H9 (cell line): ENCODE results near the gene LRRC51. TPM values are rescaled to one million over a fixed set of nuclear protein-coding genes. Genes with fewer than 3 reads are reported as not detected.

Experiments
- DNase-seq: peaks from one replicate; pipeline ENCODE4 v3.0.0-alpha.2; 2017
- H2AFZ ChIP-seq: one replicate; pipeline ENCODE4 v1.6.1; 2013; ENCODE audit warnings: mild to moderate bottlenecking, low read length, control low read depth, moderate library complexity
- H2AK5ac ChIP-seq: 2 replicates; pipeline ENCODE4 v1.6.1; 2013; ENCODE audit warnings: low read length, control low read depth, mixed read lengths; ENCODE audit not compliant: insufficient read length
- H2BK120ac ChIP-seq: one replicate; pipeline ENCODE4 v1.6.1; 2013; ENCODE audit warnings: low read depth, mild to moderate bottlenecking, low read length, control low read depth, inconsistent platforms; ENCODE audit not compliant: poor library complexity, severe bottlenecking
- H2BK12ac ChIP-seq: 2 replicates; pipeline ENCODE4 v1.6.1; 2013; ENCODE audit warnings: low read length, control low read depth, mixed read lengths, low read depth; ENCODE audit not compliant: insufficient read length
- H2BK15ac ChIP-seq: 2 replicates; pipeline ENCODE4 v1.6.1; 2013; ENCODE audit warnings: low read depth, low read length, control low read depth
- H2BK20ac ChIP-seq: one replicate; pipeline ENCODE4 v1.6.1; 2013; ENCODE audit warnings: low read depth, mild to moderate bottlenecking, low read length, control low read depth, inconsistent platforms; ENCODE audit not compliant: poor library complexity, severe bottlenecking
- H2BK5ac ChIP-seq: 2 replicates; pipeline ENCODE4 v1.6.1; 2013; ENCODE audit warnings: low read length, control low read depth, mixed read lengths; ENCODE audit not compliant: insufficient read length
- H3K14ac ChIP-seq: 2 replicates; pipeline ENCODE4 v1.6.1; 2013; ENCODE audit warnings: low read length, control low read depth; ENCODE audit not compliant: insufficient read depth
- H3K18ac ChIP-seq: 2 replicates; pipeline ENCODE4 v1.6.1; 2013; ENCODE audit warnings: low read depth, mild to moderate bottlenecking, mixed read lengths, low read length, control low read depth; ENCODE audit not compliant: insufficient read length
- H3K23ac ChIP-seq: 2 replicates; pipeline ENCODE4 v1.6.1; 2013; ENCODE audit warnings: low read length, control low read depth, mixed read lengths, low read depth; ENCODE audit not compliant: insufficient read length
- H3K23me2 ChIP-seq: 2 replicates; pipeline ENCODE4 v1.6.1; 2013; ENCODE audit warnings: low read depth, mild to moderate bottlenecking, mixed read lengths, low read length, control low read depth; ENCODE audit not compliant: insufficient read length, poor library complexity, severe bottlenecking
- H3K27ac ChIP-seq: 2 replicates; pipeline ENCODE4 v1.5.1; 2013; ENCODE audit warnings: low read length, control low read depth, mixed read lengths, low read depth; ENCODE audit not compliant: insufficient read length
- H3K27me3 ChIP-seq: 2 replicates; pipeline ENCODE4 v1.6.1; 2013; ENCODE audit warnings: low read length, control low read depth, inconsistent platforms; ENCODE audit not compliant: insufficient read depth
- H3K4ac ChIP-seq: 2 replicates; pipeline ENCODE4 v1.6.1; 2013; ENCODE audit warnings: low read depth, mild to moderate bottlenecking, control low read depth, inconsistent platforms, low read length, moderate library complexity
- H3K4me1 ChIP-seq: 2 replicates; pipeline ENCODE4 v1.6.1; 2013; ENCODE audit warnings: low read length, control low read depth, inconsistent platforms; ENCODE audit not compliant: insufficient read depth
- H3K4me2 ChIP-seq: 2 replicates; pipeline ENCODE4 v1.6.1; 2013; ENCODE audit warnings: low read length, control low read depth, mixed read lengths; ENCODE audit not compliant: insufficient read length, insufficient read depth
- H3K56ac ChIP-seq: 2 replicates; pipeline ENCODE4 v1.6.1; 2013; ENCODE audit warnings: low read depth, mild to moderate bottlenecking, mixed read lengths, low read length, control low read depth; ENCODE audit not compliant: insufficient read length
- H3K79me1 ChIP-seq: 2 replicates; pipeline ENCODE4 v1.6.1; 2013; ENCODE audit warnings: low read depth, mild to moderate bottlenecking, moderate library complexity, low read length, control low read depth, inconsistent platforms; ENCODE audit not compliant: insufficient read depth, poor library complexity, severe bottlenecking
- H3K79me2 ChIP-seq: 2 replicates; pipeline ENCODE4 v1.6.1; 2013; ENCODE audit warnings: low read length, control low read depth, inconsistent platforms; ENCODE audit not compliant: insufficient read depth
- H3K9ac ChIP-seq: 2 replicates; pipeline ENCODE4 v1.6.1; 2013; ENCODE audit warnings: low read length, control low read depth, mixed read lengths; ENCODE audit not compliant: insufficient read length; ENCODE audit errors: extremely low read depth
- H3K9me3 ChIP-seq: one replicate; pipeline ENCODE4 v1.6.1; 2013; ENCODE audit warnings: low read depth, low read length, inconsistent platforms; ENCODE audit not compliant: control insufficient read depth
- H3T11ph ChIP-seq: one replicate; pipeline ENCODE4 v1.6.1; 2013; ENCODE audit warnings: mild to moderate bottlenecking, low read length, control low read depth, inconsistent platforms
- H4K20me1 ChIP-seq: one replicate; pipeline ENCODE4 v1.6.1; 2013; ENCODE audit not compliant: control insufficient read depth, insufficient read length, insufficient read depth
- H4K5ac ChIP-seq: 2 replicates; pipeline ENCODE4 v1.6.1; 2013; ENCODE audit warnings: low read depth, mild to moderate bottlenecking, mixed read lengths, low read length, control low read depth; ENCODE audit not compliant: insufficient read length
- H4K8ac ChIP-seq: replicated peaks from 2 replicates; pipeline ENCODE4 v1.6.1; 2013; ENCODE audit warnings: low read length, control low read depth, mixed read lengths, low read depth; ENCODE audit not compliant: insufficient read length
- H4K91ac ChIP-seq: 2 replicates; pipeline ENCODE4 v1.6.1; 2013; ENCODE audit warnings: low read depth, mild to moderate bottlenecking, moderate library complexity, mixed read lengths, low read length, control low read depth; ENCODE audit not compliant: insufficient read length
- H3K27ac Mint-ChIP-seq, 3 experiments: 2 replicates in 2 of 3; 3 replicates in 1 of 3; pipeline ENCODE4 v1.8.0; 2020 to 2021; ENCODE audit warnings: mixed read lengths in 3 of 3, mild to moderate bottlenecking in 1 of 3, moderate library complexity in 1 of 3
- H3K27me3 Mint-ChIP-seq: 2 replicates; pipeline ENCODE4 v1.8.0; 2021; ENCODE audit warnings: low read depth, mild to moderate bottlenecking, moderate library complexity, mixed read lengths
- H3K36me3 Mint-ChIP-seq, 3 experiments: 2 replicates in 2 of 3; 3 replicates in 1 of 3; pipeline ENCODE4 v1.8.0; 2020 to 2021; ENCODE audit warnings: low read depth in 3 of 3, mixed read lengths in 3 of 3; ENCODE audit not compliant: insufficient read depth in 1 of 3
- H3K4me1 Mint-ChIP-seq, 2 experiments: 2 replicates each; pipeline ENCODE4 v1.8.0; 2020; ENCODE audit warnings: mixed read lengths in 2 of 2
- H3K4me3 Mint-ChIP-seq, 2 experiments: 2 replicates in 1 of 2; 3 replicates in 1 of 2; pipeline ENCODE4 v1.8.0; 2020 to 2021; ENCODE audit warnings: mild to moderate bottlenecking in 2 of 2, mixed read lengths in 2 of 2, moderate library complexity in 1 of 2
- H3K9me3 Mint-ChIP-seq, 2 experiments: 2 replicates in 1 of 2; 3 replicates in 1 of 2; pipeline ENCODE4 v1.8.0; 2020; ENCODE audit warnings: mild to moderate bottlenecking in 2 of 2, mixed read lengths in 2 of 2, moderate library complexity in 1 of 2
- WGBS: extraction: QIAGEN DNeasy Blood & Tissue Kit; methylation state at CpG from one replicate; pipeline ENCODE4 v1.1.7; 2013; ENCODE audit warnings: missing lambda C conversion rate, low lambda C conversion rate, mixed read lengths; ENCODE audit not compliant: insufficient read length; ENCODE audit errors: extremely low coverage; 5-methylcytosine and 5-hydroxymethylcytosine counted together
- total RNA-seq: library from RNA; stranded (reverse); gene quantifications from 2 replicates; pipeline ENCODE4 v1.2.1, GENCODE V29; 2021
- TF ChIP-seq, protein P1 (sequence below): fragments of 200-600 bp; sonication (generic); conservative IDR thresholded peaks from 3 replicates; pipeline ENCODE4 v1.8.0; 2021; ENCODE audit warnings: antibody characterized with exemption, mild to moderate bottlenecking

Gene LRRC51
- total RNA-seq, 1 experiment from 2014 or later: 3.1 TPM

DNA sequence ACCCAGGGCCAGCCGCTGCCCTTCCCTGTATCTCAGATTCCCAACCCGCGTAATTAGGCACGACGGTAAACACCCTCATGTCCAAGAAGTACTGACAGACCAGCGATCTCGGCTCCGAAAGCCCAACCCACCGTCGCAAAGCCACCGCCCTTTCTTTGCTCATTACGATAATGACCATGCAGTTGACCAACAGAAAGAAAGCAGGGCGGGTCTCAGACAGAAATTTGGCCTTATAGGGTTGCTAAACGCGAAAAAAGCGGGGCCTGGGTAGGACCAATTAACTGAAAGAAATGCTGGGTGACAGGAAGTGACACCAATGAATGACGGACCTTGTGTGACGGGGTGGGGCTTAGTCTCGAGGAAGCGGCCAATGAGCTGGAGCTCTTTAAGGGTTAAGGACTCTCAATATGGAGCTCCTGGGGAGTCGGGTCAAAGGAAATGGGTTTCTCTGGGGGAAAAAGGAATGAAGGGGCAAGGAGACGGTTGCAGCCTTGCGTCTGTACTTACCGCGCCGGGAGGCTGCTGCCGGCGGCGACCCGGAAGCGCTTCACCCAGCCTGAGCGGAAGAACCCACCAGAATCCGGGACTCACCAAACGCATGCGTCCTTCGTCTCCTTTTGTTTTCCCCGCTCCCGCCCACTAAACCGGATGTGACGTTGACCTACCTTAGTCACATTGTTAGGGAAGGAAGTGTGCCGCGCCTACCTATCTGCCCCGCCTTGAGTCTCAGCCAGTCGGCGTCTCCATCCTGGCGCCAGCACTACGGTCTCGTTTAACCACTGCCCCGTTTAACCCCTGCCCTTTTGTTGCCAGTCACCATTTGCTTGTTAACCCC is 31.7 kb downstream of the LRRC51 start, which contains the start of gene ANAPC15:
ANAPC15 (minus strand) TSS at position 553 of the 835 bp plus-strand sequence. CDS start 1,419 bp downstream, outside the sequence.
- Histone ChIP-seq H3K79me1 (no peaks in the 10 kb centered on the region), H2AK5ac (no peak within 1 kb of the TSS), H3K27me3 (no peaks in the 10 kb centered on the region; the same call in 1 of the 2 replicates), H3K79me2 (no peaks in the 10 kb centered on the region), H3K9me3 (no peaks in the 10 kb centered on the region), H3K23ac (no peak within 1 kb of the TSS), H2BK15ac (no peak within 1 kb of the TSS), H3K4ac (no peak within 1 kb of the TSS; the same call in 1 of the 2 replicates), H4K8ac (no peak within 1 kb of the TSS), H2BK12ac (peak within 1 kb of the TSS; percentile 35), H3K56ac (peak within 1 kb of the TSS; percentile 29), H3K4me2 (peak within 1 kb of the TSS; percentile 77), H2BK20ac (no peak within 1 kb of the TSS), H2BK5ac (peak within 1 kb of the TSS; percentile 66), H3K23me2 (peaks cover 10% of the 10 kb centered on the region), H3K9ac (peak within 1 kb of the TSS; percentile 97), H2AFZ (no peak within 1 kb of the TSS), H4K20me1 (no peaks in the 10 kb centered on the region), H4K5ac (peak within 1 kb of the TSS; percentile 76), H3K14ac (peak within 1 kb of the TSS; percentile 99), H3K27ac (peak within 1 kb of the TSS; percentile 82), H3K4me1 (no peaks in the 10 kb centered on the region), H3T11ph (peak within 1 kb of the TSS; percentile 96), H4K91ac (no peak within 1 kb of the TSS), H3K18ac (peak within 1 kb of the TSS; percentile 99), H2BK120ac (peak within 1 kb of the TSS; percentile 98)
- Mint-ChIP-seq H3K4me1 (peaks cover 13% of the 10 kb centered on the region in 2 experiments), H3K27me3 (peaks cover 31% of the 10 kb centered on the region), H3K36me3 (peaks cover 1 to 25% (median 11%) of the 10 kb centered on the region in 3 experiments; a peak in 5 of 7 replicates), H3K9me3 (no peaks in the 10 kb centered on the region), H3K4me3 (peak within 1 kb of the TSS; percentile 89 to 91), H3K27ac (peak within 1 kb of the TSS; percentile 100)
- peak; percentile 99 for DNase-seq
- whole genome bisulfite sequencing: no CpG with 5 or more reads among the region's 49 CpGs
- TF ChIP-seq, protein P1, sequence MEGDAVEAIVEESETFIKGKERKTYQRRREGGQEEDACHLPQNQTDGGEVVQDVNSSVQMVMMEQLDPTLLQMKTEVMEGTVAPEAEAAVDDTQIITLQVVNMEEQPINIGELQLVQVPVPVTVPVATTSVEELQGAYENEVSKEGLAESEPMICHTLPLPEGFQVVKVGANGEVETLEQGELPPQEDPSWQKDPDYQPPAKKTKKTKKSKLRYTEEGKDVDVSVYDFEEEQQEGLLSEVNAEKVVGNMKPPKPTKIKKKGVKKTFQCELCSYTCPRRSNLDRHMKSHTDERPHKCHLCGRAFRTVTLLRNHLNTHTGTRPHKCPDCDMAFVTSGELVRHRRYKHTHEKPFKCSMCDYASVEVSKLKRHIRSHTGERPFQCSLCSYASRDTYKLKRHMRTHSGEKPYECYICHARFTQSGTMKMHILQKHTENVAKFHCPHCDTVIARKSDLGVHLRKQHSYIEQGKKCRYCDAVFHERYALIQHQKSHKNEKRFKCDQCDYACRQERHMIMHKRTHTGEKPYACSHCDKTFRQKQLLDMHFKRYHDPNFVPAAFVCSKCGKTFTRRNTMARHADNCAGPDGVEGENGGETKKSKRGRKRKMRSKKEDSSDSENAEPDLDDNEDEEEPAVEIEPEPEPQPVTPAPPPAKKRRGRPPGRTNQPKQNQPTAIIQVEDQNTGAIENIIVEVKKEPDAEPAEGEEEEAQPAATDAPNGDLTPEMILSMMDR: no peak
